GM18508 (cell line): ENCODE data around the gene ISLR2.
"Not testable (repeated sequence)": the region's sequence is repeated elsewhere in the genome, so short reads cannot be mapped to it uniquely, and the experiment has no call there.

Experiments
- ATAC-seq: cut with Tn5 transposase; IDR thresholded peaks from one replicate; pipeline ENCODE4 v1.9.1; 2021; ENCODE audit warnings: moderate number of reproducible peaks; ENCODE audit not compliant: insufficient read depth, unreplicated experiment

The ISLR2 gene

GRCh38 chr15:74130155-74130848 lies at the start of gene ISLR2:
ISLR2 (plus strand) TSS chr15:74130586; CDS start chr15:74132755, 2,169 bp downstream.
- ATAC-seq = no peak

DNA sequence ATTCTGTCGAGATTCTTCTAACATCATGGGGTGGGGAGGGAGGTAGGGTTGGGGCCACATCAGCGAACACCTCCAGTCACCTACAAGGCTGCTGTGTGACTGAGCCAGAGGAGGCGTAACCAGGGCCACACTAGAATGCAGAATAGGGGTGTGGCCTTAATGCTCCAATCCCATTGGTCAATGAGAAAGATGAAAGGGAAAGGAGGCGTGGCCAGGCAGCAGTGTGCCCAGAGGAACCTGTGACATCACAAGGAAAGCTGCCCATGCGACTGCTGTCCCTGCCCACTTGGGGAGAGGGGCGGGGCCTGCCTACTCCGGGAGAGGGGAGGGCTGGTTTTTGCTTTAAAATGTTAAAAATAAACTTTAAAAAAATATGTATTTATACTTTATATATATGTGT lies 47.9 kb upstream of the ISLR2 start, which contains the start of gene GOLGA6A:
GOLGA6A (minus strand) TSS at position 101 of the 400 bp plus-strand sequence; CDS start at position 60, 41 bp downstream.
- not testable (repeated sequence) for ATAC-seq

GRCh38 chr15:74094567-74094966 lies 35.8 kb upstream of the ISLR2 start:
- not testable (repeated sequence) for ATAC-seq

GRCh38 chr15:74095610-74096009 lies 34.8 kb upstream of the ISLR2 start:
- ATAC-seq = not testable (repeated sequence)

DNA sequence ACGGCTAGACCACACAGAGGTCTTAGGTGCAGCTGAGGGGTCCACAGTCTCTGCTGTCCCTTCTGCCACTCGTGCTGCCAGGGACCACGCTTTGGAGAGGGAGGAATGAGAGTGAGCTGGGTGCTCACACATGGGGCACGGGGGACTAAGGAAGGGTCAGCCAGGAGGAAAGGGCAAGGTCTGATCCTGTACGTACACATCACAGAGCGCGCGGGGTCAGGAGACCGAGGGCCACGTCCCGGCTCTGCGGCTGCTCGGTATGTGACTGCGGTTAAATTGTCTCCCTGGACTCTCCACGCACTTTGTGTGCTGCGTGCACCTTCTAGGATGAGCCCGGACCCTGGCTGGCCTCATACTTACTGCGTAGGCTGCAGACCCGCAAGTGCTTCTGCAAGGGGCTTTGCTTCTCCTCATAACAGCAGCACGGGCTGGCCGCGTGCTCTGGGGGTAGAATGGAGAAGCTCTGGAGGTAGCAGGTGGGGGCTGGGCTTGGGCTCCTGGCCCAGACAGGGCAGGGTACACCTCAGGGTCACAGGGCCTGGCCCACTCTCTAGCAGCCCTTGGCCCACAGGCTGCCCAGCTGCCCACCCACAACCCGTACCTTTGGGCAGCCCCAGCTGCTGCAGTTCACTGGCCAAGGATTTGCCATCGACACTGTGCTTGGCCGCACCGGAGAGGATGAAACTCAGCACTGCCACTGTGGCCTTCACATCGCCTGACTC lies 33.5 kb upstream of the ISLR2 start:
- ATAC-seq = not testable (repeated sequence)

GRCh38 chr15:74099963-74100733 lies 30.2 kb upstream of the ISLR2 start:
- ATAC-seq = not testable (repeated sequence)

DNA sequence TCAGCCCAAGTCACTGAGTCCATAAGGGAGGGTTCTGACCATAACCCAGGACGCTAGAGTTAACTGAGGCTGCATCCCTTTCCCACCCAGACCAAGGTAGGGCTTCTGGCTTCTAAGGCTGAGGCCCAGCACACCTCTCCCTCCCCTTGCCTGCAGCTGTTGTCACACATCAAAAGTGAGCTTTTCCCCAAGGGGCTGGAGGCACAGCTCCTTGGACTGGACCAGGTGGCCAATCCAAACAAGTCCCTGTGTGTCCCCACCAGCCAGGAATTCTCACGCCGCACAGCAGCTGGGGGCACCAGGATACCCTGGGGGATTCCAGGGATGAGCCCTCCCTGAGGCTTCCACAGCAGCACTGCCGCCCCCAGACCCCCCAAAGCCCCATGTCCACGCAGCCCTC lies 22.3 kb upstream of the ISLR2 start:
- no peak for ATAC-seq

DNA sequence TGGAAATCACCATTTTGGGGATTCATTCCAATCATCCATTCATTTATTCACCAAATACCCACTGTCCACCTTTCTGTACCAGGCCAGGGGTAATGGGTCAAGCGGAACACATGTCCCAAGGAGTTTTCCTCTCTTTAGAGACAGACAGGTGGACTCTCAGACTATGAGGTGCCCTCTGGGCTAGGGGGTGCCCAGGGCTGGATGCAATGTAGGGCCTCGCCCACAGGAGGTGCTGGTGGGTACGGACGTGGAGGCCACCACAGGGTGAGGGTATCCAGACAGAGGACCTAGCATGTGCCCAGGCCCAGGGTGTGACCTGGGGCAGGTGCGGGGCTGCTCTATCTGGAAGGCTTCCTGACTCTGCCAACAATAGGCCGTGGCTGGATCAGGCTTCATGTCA lies 21.8 kb upstream of the ISLR2 start:
- not testable (repeated sequence) for ATAC-seq

DNA sequence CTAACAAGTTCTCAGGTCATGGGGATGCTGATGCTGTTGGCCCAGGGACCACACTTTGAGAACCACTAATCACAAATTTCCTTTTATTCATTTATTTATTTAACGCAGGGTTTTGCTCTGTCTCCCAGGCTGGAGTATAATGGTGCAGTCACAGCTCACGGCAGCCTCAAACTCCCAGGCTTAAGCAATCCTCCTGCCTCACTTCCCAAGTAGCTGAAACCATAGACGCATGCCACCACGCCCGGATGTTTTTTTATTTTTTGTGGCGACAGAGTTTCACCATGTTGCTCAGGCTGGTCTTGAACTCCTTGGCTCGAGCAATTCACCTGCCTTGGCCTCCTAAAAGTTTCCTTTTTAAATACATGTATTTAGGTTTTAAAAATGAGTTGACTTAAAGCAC lies 20.7 kb upstream of the ISLR2 start:
- no peak for ATAC-seq

GRCh38 chr15:74120426-74120825 lies 10.0 kb upstream of the ISLR2 start:
- ATAC-seq = no peak

GRCh38 chr15:74121039-74121438 lies 9.3 kb upstream of the ISLR2 start:
- no peak for ATAC-seq

DNA sequence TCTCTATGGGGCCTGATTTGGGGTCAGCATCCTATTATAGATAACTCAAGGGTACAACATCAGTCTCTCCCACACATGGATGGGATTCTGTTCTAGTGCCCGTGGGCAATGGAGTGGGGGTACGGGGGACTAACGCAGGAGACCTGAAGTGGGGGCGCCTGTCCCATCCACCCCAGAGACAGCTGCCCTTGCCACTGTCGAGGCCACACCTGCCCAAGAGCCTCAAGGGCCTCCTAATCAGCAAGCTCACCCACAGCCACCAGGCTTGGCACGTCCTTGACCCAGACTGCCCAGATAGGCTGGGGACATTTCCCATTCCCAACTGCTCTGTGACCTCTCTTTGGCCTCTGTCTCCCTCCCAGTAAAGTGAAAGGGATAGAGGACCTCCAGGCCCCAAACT lies 8.5 kb upstream of the ISLR2 start:
- no peak for ATAC-seq

- ATAC-seq = no peak
Measured at GRCh38 chr15:74122403-74123130, 7.8 kb upstream of the ISLR2 start.

GRCh38 chr15:74123131-74123429 lies 7.3 kb upstream of the ISLR2 start:
- ATAC-seq = no peak

DNA sequence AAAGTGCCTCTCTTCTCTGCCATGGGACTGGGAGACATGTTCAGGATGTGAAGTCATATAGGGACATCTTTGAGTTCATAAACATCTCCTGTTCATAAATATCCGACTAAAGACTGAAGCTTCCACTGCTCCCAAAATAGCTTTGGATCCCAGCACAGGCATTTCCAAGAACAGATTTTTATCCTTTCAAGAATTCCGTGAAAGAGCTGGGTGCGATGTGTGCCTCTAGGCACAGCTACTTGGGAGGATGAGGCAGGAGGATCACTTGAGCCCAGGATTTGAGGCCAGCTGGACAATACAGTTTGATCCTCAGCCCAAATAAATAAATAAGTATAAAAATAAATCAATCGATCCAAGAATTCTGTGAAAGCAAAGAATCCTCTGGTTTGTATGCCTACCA lies 6.7 kb upstream of the ISLR2 start:
- ATAC-seq = no peak

- no peak for ATAC-seq
Measured at GRCh38 chr15:74124196-74124595, 6.2 kb upstream of the ISLR2 start.

- no peak for ATAC-seq
Measured at GRCh38 chr15:74124759-74125158, 5.6 kb upstream of the ISLR2 start.

GRCh38 chr15:74127255-74127953 lies 3.0 kb upstream of the ISLR2 start:
- ATAC-seq = no peak

- ATAC-seq = no peak
Measured at GRCh38 chr15:74127954-74128784, 2.2 kb upstream of the ISLR2 start.
